HG03460 (cell line): ENCODE results near the gene SAPCD2.

Experiments used
- ATAC-seq: cut with Tn5 transposase; IDR thresholded peaks from one replicate; pipeline ENCODE4 v1.9.1; 2021; ENCODE audit not compliant: unreplicated experiment

The SAPCD2 gene

DNA sequence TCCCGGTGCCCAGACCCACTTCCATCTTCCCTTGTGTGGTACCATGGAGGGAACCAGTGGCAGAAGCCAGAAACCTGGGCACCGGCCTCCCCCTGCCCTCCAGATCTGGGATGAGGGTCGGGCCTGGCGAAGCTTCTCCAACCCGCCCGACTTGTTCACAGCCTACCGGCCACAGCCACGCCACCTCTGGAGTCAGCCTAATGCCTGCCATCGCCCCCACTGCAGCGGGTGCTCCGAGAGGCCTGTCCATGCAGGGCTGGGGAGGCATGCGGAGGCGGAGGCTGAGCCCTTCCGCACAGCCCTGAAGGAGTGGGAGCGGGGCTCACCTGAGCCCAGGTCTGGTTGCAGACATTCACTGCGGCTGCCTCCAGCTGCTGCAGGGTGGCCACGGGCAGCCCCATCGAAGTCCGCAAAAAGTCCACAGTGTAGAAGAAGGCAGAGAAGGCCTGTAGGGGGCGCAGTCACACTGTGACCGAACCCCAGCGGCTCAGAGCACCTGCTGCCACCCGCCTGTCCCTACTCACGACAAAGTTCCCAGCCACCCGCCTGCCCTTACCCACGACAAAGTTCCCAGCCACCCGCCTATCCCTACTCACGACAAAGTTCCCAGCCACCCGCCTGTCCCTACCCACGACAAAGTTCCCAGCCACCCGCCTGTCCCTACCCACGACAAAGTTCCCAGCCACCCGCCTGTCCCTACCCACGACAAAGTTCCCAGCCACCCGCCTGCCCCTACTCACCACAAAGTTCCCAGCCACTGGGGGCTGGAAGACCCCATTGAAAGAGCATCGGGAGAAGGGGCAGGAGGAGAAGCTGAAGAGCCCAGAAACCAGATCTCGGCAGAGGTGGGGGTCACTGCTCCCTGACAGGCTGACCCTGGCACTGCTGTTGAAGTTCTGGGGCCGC lies 20.6 kb downstream of the SAPCD2 start:
- no peak for ATAC-seq

DNA sequence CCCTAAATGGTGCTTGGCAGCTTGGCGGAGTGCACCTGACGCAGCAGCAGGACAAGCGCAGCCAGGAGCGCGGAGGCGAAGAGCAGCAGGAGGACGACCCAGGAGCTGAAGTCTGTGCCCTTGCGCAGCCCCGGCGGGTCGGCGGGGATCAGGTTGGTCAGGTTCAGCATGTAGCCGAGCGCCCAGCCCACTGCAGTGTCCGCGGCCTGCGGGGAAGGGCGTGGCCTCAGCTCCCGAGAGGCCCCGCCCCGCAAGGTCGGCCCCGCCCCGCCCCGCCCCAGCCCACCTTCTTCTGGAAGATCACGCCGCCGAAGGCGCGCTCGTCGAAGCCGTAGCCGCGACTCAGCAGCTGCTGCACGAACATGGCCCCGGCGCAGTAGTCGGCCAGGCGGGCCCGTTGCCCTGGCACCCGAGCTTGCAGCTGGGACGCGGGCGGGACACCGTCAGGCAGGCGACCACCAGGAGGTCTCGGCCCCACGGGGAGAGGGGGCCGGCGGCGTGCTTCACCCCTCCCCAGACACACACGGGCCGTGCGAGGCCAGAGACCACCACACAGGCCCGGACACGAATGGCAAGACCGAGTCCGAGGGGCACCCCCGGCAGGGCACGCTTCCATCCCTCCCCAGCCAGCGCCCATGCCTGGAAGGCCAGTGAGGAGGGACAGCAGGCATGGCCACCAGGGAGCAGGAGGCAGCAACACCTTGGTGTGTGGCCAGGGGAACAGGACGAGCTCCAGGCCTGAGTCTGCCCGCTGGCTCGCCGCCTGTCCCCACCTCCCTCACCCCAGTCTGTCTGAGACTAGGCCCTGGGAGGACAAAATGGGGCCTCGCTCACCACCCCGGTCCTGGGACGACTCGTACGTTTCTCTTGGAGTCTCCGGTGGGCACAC lies 21.5 kb downstream of the SAPCD2 start:
- ATAC-seq: no peak

DNA sequence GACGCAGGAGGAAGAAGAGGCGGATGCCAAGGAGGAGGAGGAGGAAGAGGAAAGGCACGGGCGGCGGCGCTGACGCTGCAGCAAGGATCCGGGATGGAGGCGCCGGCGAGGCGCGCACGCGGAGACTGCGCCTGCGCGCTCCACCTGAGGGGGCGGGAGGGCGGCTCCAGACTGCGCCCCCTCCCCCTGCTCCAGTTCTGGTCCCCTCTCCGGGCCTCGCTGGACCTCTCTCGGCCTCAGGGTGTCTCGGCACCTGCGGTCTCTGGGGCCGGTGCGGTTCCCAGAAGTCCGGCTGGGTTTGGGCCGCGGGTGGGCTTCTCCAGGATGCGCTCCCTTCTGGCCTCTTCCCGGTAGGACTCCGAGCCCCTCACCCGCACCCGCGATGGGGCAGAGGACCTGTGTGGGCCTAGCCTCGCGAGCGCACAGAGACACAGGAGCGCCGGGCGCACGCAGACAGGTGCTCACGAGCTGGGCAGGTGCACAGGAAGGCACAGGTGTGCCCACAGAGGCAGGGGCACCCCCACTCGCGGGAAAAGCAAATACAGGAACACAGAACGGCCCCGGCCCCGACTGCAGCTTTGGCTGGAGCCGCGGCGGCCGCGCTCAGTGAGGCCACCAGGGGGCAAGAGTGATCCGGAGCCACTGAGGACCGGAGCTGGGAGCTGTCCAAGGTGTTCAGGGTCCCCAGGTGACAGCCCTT lies 24.1 kb downstream of the SAPCD2 start, which contains the start of gene NPDC1:
NPDC1 (minus strand) TSS at position 90 of the 700 bp plus-strand sequence. CDS start 188 bp downstream, outside the sequence.
- no peak for ATAC-seq

DNA sequence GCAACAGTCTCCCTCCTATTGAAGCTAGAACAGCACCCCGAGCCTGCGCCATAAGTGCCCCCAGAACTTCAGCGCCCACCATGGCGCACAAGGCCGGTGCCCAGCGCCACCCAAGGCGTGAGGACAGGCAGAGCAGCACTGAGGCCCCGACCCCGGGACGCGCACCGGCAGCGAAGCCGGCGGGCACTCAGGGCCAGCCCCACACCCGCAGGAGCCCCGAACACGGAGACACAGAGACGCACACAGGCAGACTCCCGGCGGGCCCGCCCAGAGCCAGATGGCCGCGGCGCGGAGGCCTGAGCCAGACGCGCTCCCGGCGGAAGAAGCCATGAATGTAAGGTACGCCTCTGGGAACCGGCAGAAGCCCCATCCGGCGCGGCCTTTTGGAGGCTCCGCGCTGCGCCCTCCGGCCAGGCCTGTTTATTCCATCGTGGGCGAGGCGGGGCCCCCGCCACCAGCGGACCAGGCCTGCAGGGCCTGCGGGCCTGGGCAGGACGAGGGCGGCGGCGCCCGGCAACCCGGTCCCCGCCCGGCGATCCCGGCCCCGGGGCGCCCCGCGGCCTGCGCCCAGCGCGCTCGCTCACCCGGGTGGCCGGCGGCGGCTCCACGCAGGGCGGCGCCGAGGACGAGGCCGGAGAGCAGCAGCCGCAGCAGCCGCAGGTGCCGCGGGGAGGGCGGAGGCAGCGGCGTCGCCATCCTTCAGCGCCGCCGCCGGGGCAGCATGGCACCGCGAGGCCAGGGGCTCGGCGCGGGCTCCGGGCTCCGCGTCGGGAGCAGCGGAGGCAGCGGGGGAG lies 24.9 kb downstream of the SAPCD2 start:
- no peak for ATAC-seq

DNA sequence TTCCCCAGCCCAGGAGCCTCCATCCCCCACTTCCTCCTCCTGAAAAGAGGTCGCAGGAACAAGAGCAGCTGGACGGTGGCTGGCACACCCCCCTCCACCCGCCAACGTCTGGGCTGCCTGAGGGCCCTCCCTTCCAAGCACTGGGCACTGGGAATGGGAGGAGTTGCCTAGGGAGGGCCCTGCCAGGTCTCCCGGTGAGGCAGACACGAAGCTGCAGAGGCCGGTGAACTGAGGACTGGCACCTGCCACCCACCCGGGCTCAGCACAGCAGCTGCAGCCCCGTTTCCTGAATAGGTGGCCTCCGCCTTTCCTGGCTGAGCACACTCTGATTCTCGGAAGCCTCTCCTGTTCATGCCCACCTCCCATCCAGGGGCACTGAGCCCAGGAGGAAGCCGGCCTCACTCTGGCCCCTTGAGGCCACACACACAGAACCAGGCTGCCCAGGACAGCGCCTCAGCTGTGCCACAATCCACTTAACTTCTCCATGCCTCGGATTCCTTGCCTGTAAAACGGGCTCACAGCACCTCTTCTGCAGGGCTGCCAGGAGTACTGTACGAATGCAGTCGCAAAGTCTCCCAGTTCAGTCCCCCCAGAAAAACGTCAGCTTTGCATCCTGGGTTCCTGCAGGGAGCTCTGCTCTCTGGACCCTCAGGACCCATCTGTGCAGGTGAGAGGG lies 25.7 kb downstream of the SAPCD2 start:
- no peak for ATAC-seq

DNA sequence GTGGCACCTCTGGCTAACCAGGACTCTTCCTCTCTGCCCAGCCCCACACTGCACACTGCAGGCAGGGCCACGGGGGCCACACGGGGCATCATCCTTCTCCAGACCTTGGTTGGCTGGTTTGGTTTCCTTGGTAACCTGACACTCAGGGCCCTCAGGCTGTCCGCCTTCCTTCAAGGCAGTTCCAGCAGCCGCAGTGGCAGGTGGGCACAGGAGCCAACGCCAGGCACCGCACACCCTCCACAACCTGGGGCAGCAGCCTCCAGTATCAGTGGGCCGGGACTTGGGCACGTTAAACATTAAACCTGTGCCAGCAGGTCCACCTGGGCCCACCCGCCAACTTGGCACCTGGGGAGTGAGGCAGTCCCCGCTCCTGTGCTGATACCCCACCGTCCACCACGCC lies 26.3 kb downstream of the SAPCD2 start:
- no peak for ATAC-seq

DNA sequence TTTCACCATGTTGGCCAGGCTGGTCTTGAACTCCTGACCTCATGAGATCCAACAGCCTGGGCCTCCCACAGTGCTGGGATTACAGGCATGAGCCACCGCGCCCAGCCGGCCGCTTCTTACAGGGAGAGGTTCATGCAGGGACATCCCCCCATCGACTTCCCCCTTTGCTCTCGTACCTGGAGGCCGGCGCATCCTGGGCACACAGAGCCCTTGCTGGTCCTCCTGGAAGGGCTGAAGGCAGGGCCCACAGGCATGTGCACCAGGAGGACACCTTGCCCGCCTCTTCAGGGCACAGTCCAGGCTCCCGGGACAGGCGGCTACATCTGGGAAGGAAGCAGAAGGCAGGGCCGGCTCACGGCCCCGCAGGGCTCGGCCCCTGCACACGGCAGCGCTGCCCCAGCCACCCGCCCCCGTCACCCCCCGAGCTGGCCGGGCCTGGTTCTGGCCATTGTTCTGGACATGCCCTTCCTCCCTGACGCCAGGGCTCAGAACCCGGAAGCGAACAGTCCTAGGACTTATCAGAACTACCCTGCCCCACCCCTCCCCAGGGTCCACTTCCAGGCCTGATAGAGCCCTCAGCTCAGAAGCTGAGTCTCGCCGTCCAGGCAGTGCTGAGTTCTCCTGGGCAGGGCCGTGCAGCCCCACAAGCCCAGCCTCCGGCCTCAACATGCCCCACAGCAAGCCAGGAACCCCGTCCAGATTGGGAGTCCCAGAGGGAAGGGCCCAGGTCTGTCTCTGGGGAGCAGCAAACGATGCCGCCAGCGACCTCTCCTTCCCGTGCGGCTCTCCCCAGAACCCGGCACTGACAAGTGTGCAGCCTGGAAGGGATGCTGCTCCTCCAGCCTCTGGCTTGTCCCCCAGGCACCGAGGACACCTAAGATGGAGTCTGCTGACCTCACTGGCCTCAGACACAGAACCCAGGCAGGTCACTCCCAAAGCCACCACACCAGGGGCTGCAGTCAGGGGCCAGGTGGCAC lies 27.3 kb downstream of the SAPCD2 start:
- no peak for ATAC-seq

DNA sequence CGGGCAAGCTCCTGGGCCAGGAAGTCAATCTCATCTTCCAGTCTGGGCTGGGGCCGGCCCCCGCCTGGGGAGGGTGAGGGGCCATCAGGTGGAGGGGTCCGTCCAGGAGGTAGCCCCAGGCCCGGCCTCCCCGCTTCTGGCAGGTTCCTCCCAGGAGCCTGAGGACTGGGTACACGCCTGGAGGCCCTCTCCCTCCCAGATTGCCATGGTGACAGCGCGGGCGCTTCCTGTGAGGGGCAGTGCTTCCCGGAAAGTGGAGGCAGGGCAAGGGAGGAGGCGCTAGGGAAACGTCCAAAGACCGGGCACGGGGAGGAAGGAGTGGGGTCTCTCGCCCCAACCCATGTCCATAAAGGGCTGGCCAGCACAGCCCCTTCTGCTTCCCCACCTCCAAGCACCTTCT lies 29.2 kb downstream of the SAPCD2 start:
- ATAC-seq: no peak

DNA sequence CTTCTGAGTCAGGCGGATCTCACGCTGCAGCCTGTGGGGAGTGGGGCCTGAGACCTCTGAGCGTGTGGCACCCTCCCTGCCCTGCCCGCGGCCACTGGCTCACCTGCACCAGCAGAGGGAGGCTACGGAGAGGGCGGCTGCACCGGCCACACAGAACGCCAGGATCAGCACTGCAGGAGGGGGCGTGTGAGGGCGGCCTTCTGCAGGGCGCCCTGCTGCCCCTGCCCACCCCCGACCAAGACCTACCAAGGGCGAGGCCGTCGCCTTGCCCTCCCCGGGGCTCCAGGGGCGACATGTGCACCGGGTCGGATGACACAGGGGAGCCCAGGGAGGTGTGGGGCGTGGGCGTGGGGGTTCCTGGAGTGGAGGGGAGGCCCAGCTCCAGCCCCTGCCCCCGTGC lies 29.8 kb downstream of the SAPCD2 start:
- no peak for ATAC-seq

DNA sequence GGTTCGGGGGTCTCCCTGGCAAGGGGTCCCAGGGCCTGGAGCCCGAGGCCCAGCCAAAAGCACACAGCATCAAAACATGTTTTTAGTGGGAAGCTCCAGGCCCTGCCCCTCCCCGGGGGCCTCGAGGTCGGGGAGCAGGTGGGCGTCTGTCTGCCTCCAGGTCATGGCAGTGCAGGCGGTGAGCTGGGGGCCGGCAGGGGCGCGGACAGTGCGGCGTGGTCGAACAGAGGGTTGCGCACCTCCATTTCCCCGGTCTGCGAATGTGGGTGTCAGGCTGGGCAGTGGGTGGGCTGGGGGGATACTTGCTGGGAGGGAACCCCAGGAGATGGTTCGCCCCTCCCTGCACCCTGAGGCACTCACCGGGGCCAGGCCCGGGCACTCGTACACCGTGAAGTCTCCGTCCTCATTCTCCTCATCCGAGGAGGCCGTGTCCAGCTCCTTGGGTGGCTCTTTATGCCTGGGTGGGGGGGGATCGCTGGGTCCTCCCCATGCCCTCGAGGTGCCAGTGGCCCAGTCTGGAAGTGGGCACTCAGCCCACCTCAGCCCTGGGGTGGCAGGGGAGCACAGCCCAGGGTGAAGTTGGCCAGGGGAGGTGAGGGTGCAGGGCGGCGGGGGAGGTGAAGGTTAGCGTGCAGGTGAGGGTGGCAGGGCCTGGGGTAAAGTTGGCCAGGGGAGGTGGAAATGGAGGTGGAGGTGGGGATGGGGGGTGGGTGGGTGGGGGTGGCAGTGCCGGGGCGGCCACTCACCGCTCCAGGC lies 30.6 kb downstream of the SAPCD2 start:
- no peak for ATAC-seq

DNA sequence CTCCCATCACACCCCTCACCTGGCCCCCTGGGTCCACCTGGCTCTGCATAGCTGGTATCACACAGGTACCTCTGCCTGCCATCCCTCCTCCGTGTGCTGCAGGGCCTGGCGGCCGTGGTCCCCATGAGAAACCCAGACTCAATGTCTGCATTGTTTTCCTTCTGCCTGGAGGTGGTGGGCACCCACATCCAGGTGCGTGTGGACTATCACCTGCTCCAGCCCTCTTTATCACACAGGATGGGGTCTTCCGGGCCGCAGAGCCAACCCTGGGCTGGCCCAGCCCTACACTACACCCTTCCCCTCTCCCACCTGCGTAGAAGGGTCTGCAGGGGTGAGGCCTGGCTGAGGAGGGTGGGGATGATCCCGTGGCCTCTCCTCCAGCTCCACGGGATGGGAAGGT lies 31.4 kb downstream of the SAPCD2 start:
- no peak for ATAC-seq

DNA sequence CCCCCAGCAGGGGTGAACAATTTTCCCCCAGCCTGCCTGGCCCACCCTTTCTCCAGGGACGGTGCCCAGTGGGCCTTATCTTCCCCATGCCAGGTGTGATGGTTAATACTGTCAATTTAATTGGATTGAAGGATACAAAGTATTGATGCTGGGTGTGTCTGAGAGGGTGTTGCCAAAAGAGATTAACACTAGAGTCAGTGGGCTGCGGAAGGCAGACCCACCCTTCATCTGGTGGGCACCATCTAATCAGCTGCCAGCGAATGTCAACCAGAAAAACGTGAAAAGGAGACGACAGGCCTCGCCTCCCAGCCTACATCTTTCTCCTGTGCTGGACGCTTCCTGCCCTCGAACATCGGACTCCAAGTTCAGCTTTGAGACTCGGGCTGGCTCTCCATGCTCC lies 32.9 kb downstream of the SAPCD2 start:
- no peak for ATAC-seq

DNA sequence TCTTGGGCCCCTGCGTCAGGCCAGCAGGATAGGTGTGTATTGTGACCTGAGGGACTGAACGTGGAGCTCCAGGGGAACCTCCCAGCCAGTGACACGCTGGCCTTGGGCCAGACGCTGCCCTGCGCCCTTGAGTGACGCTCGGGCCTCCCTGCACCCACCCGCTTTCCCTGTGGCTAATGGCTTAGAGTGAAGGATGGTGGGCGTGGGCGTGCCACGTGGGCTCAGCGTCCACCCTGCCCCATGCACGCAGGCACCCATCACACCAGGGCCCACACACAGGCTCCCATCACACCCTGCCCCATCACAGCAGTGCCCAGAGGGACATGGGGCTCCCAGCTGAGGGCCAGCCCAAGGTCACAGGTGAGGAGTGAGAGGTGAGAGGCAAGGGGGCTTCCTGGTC lies 33.3 kb downstream of the SAPCD2 start:
- no peak for ATAC-seq

DNA sequence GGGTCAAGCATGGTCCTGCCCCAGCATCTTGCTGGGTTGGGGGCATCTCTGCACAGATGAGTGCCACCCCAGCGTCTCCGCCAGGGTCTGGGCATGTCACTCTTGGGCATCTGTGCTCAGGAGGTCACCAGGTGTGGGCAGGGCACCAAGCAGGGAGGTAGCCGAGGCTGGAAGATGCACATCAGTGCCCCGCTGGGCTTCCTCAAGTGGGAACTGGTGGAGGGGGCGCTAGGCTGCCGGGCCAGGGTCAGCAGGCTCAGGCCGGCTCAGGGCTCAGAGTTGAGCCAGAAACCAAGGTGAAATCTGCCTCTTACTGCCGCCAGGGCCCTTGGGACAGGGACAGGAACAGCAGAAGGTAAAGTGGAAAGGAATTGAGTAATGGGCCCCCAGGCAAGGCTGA lies 34.4 kb downstream of the SAPCD2 start:
- no peak for ATAC-seq

DNA sequence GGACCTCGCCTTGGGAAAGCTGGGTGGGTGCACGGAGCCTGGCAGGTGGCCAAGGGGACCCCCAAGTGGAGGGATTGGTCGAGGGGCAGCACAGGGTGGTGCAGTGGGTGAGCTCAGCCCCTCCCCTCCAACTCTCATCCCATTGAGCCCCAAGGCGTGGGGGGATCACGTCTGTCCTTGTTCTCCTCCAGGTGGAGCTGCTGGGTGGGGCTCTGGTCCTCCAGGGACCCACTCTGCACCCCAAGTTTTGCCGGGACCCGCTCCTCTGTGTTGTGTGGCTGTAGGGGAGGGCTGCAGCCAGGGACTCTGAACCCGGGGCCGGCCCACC lies 34.9 kb downstream of the SAPCD2 start:
- no peak for ATAC-seq

DNA sequence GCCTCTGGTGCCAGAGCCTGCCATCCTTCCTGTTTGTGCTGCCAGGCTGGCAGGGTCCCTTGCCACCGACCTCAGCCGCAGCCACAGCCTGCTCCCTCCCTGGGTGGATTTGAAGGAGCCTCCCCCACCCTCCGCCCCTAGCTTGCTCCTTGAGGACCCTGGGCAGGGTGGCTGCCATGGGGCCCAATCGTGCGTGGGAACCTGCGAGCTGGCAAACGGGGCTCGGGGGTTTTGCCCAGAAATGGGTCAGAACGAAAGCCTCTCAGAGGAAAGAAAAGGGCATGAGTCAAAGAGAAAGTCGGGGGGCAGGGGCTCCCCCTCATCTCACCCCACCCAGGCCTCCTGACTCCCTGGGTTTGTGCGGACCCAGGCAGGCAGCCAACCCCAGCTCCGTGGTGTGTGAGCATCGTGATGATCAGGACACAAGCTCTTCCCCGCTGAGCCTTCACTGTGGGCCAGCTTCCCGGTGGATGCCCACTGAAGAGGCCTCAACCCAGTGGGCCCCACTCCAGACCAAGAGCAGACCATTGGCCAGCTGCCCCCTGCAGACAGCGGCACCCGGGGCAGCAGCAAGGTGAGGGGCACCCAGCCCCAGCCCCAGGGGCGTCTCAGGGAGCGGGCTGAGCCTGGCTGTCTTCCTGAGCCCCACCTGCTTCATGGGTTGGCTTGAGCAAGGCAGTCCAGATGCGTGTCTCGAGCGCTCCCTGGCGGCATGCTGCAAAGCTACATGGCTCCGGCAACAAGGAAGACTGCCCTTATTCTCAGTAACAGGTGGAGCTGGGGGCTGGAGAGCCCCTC lies 35.4 kb downstream of the SAPCD2 start:
- ATAC-seq: no peak

DNA sequence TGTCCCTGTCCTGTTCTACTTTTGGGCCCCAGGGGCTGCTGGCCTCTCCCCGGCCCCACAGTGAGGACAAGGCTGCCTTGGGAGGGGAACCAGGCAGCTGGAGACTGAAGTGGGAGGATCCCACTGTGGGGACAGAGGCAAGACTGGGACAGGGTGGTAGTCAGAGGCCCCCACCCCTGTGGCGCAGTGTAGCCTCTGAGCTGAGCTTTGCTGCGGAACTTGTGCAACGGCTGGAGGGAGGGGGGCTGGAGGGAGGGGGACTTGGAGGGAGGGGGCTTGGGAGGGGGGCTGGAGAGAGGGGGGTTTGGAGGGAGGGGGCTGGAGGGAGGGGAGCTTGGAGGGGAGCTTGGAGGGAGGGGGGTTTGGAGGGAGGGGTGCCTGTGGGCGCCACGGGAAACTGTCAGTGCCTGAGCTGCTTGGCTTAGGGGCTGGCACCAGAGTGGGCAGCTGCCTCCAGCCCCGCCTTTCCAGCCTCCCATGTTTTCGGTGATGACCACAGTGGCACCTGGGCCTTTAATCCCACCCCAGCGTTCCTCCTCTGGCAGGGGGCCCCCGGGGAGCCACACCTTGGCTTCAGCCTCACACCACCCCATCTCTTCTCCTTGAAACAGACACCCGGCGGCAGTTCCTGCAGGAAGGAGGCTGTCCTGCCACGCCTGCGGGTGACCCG lies 36.2 kb downstream of the SAPCD2 start:
- ATAC-seq: no peak
